GM21528 (cell line): ENCODE data around the gene AHI1.
"Not testable (repeated sequence)": the region's sequence is repeated elsewhere in the genome, so short reads cannot be mapped to it uniquely, and the experiment has no call there.

Experiments used
- ATAC-seq: cut with Tn5 transposase; IDR thresholded peaks from one replicate; pipeline ENCODE4 v1.9.1; 2021; ENCODE audit warnings: mild to moderate bottlenecking, moderate library complexity; ENCODE audit not compliant: unreplicated experiment, low FRiP score

AHI1 gene

GRCh38 chr6:135402311-135402710 is 95.2 kb downstream of the AHI1 start:
- no peak for ATAC-seq

GRCh38 chr6:135397172-135397952 is 100.2 kb downstream of the AHI1 start:
- no peak for ATAC-seq

GRCh38 chr6:135395136-135395535 is 102.4 kb downstream of the AHI1 start:
- no peak for ATAC-seq

GRCh38 chr6:135393289-135393688 is 104.3 kb downstream of the AHI1 start:
- no peak for ATAC-seq

- no peak for ATAC-seq
These were observed 107.1 kb downstream of the AHI1 start for GRCh38 chr6:135390458-135390857.

- ATAC-seq = no peak
These were observed 112.2 kb downstream of the AHI1 start for GRCh38 chr6:135385299-135385698.

GRCh38 chr6:135383766-135384165 is 113.8 kb downstream of the AHI1 start:
- no peak for ATAC-seq

- ATAC-seq = no peak
These were observed 114.2 kb downstream of the AHI1 start for GRCh38 chr6:135383301-135383700.

- ATAC-seq = peak; percentile 83
These were observed 115.3 kb downstream of the AHI1 start for GRCh38 chr6:135382182-135382628.

- ATAC-seq = no peak
These were observed 116.7 kb downstream of the AHI1 start for GRCh38 chr6:135380793-135381192.

GRCh38 chr6:135379647-135380046 is 117.9 kb downstream of the AHI1 start:
- ATAC-seq = no peak

GRCh38 chr6:135372758-135373157 is 124.8 kb downstream of the AHI1 start:
- ATAC-seq = no peak

- ATAC-seq = not testable (repeated sequence)
These were observed 133.9 kb downstream of the AHI1 start for GRCh38 chr6:135363622-135364021.

- no peak for ATAC-seq
These were observed 135.4 kb downstream of the AHI1 start for GRCh38 chr6:135362124-135362523.

GRCh38 chr6:135360222-135360621 is 137.3 kb downstream of the AHI1 start:
- ATAC-seq = no peak

GRCh38 chr6:135358985-135359384 is 138.6 kb downstream of the AHI1 start:
- no peak for ATAC-seq

- no peak for ATAC-seq
These were observed 139.2 kb downstream of the AHI1 start for GRCh38 chr6:135358251-135358821.

GRCh38 chr6:135354407-135354806 is 143.1 kb downstream of the AHI1 start:
- ATAC-seq = no peak

- no peak for ATAC-seq
These were observed 144.4 kb downstream of the AHI1 start for GRCh38 chr6:135353113-135353512.

- ATAC-seq = no peak
These were observed 145.9 kb downstream of the AHI1 start for GRCh38 chr6:135351635-135352034.

GRCh38 chr6:135347887-135348286 is 149.7 kb downstream of the AHI1 start:
- ATAC-seq = no peak

GRCh38 chr6:135346747-135347146 is 150.8 kb downstream of the AHI1 start:
- no peak for ATAC-seq
